ENCODE measurements around the gene HAUS6. TPM values are rescaled to one million over a fixed set of nuclear protein-coding genes. Genes with fewer than 3 reads are reported as not detected.

Gene HAUS6
- total and polyA plus RNA-seq, 2 of the 8 experiments (the other 6 are each of a cell fraction or from before 2014, with no cell fraction given) = 11.7 to 52.4 TPM

GRCh38 chr9:19146441-19147024 is 43.8 kb upstream of the HAUS6 start (continued):
- TF ChIP-seq CTCF (IDR thresholded peaks at IDR 0.05; ENCODE audit: control extremely low read depth in 1 of 3, insufficient read depth in 1 of 3, low read depth in 1 of 3, low read length in 3 of 3) (no peak), MAX (IDR thresholded peaks at IDR 0.05) (no peak)
